ENCODE results near the gene EPAS1.

The EPAS1 gene

DNA sequence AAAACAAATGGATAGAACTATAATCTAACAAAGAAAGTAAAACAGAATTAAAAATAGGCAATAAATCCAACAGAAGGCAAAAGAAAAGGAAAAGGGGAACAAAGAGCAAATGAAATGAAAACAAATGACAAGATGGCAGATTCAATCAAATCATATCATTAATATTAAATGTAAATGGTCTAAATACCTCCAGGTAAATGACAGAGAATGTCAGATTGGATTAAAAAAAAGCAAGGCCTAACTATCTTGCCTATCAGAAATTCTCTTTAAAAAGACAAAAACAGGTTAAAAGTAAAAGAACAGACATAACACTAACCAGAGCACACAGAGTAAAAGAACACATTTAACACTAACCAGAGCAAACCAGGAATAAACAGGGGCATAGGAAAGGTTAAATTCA lies 119.1 kb downstream of the EPAS1 start:
- no peak for DNase-seq (ENCODE audit: low read depth in 1 of 2, low spot score in 1 of 2)
- Histone ChIP-seq H3K4me3 (replicated peaks; ENCODE audit: insufficient read depth, low read length) (no peak overlapping the region), H3K27me3 (ENCODE audit: insufficient read depth, poor library complexity, severe bottlenecking) (no peaks in the 10 kb centered on the region), H3K27ac (replicated peaks) (no peak overlapping the region)
- TF ChIP-seq POLR2AphosphoS5 (IDR thresholded peaks at IDR 0.05; ENCODE audit: low read depth) (no peak), GABPA (IDR thresholded peaks at IDR 0.05; ENCODE audit: low read depth) (no peak), SPI1 (IDR thresholded peaks at IDR 0.05; ENCODE audit: borderline replicate concordance, low read depth) (no peak)
- TF ChIP-seq, protein P1, sequence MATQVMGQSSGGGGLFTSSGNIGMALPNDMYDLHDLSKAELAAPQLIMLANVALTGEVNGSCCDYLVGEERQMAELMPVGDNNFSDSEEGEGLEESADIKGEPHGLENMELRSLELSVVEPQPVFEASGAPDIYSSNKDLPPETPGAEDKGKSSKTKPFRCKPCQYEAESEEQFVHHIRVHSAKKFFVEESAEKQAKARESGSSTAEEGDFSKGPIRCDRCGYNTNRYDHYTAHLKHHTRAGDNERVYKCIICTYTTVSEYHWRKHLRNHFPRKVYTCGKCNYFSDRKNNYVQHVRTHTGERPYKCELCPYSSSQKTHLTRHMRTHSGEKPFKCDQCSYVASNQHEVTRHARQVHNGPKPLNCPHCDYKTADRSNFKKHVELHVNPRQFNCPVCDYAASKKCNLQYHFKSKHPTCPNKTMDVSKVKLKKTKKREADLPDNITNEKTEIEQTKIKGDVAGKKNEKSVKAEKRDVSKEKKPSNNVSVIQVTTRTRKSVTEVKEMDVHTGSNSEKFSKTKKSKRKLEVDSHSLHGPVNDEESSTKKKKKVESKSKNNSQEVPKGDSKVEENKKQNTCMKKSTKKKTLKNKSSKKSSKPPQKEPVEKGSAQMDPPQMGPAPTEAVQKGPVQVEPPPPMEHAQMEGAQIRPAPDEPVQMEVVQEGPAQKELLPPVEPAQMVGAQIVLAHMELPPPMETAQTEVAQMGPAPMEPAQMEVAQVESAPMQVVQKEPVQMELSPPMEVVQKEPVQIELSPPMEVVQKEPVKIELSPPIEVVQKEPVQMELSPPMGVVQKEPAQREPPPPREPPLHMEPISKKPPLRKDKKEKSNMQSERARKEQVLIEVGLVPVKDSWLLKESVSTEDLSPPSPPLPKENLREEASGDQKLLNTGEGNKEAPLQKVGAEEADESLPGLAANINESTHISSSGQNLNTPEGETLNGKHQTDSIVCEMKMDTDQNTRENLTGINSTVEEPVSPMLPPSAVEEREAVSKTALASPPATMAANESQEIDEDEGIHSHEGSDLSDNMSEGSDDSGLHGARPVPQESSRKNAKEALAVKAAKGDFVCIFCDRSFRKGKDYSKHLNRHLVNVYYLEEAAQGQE (IDR thresholded peaks at IDR 0.05; ENCODE audit: insufficient replicate concordance, low read depth): no peak
- TF ChIP-seq, protein P2, sequence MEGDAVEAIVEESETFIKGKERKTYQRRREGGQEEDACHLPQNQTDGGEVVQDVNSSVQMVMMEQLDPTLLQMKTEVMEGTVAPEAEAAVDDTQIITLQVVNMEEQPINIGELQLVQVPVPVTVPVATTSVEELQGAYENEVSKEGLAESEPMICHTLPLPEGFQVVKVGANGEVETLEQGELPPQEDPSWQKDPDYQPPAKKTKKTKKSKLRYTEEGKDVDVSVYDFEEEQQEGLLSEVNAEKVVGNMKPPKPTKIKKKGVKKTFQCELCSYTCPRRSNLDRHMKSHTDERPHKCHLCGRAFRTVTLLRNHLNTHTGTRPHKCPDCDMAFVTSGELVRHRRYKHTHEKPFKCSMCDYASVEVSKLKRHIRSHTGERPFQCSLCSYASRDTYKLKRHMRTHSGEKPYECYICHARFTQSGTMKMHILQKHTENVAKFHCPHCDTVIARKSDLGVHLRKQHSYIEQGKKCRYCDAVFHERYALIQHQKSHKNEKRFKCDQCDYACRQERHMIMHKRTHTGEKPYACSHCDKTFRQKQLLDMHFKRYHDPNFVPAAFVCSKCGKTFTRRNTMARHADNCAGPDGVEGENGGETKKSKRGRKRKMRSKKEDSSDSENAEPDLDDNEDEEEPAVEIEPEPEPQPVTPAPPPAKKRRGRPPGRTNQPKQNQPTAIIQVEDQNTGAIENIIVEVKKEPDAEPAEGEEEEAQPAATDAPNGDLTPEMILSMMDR (IDR thresholded peaks at IDR 0.05; ENCODE audit: insufficient read depth, low read length): no peak

DNA sequence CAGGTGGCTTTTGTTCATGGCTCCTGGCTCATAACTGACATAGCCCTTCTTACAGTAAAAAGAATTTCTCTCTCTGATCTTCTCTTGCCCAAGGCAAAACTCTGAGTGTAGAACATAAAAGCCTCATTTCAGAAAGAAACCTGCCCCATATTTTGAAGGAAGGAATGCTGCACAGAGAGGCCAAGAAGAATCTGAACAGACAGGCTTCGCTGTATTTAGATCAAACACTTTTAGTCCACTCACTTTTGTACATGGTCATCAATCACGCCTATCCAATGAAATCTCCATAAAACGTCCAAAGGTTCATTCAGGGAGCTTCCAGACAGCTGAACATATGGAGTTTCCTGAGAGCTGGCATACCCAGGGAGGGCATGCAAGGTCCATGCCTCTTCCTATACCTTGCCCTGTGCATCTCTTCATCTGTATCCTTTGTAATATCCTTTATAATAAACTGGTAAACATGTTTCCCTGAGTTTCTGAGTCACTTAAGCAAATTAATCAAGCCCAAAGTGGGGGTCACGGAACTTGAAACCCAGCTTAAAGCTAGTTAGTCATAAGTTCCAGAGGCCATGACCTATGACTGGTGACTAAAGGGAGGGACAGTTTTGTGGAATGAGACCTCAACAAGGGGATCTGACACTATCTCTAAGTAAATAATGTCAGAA lies 119.7 kb downstream of the EPAS1 start:
- TF ChIP-seq SPI1 (IDR thresholded peaks at IDR 0.05; ENCODE audit: borderline replicate concordance, low read depth): no peak
- TF ChIP-seq, protein P2 (IDR thresholded peaks at IDR 0.05; ENCODE audit: insufficient read depth, low read length): no peak
- TF ChIP-seq POLR2AphosphoS5 (IDR thresholded peaks at IDR 0.05; ENCODE audit: low read depth): no peak
- no peak for TF ChIP-seq GABPA (IDR thresholded peaks at IDR 0.05; ENCODE audit: low read depth)
- TF ChIP-seq, protein P1 (IDR thresholded peaks at IDR 0.05; ENCODE audit: insufficient replicate concordance, low read depth): no peak
- no peak for DNase-seq (ENCODE audit: low read depth in 1 of 2, low spot score in 1 of 2)
- H3K27ac ChIP-seq (replicated peaks): no peak overlapping the region
- H3K4me3 ChIP-seq (replicated peaks; ENCODE audit: insufficient read depth, low read length): no peak overlapping the region
- H3K27me3 ChIP-seq (ENCODE audit: insufficient read depth, poor library complexity, severe bottlenecking): no peaks in the 10 kb centered on the region

DNA sequence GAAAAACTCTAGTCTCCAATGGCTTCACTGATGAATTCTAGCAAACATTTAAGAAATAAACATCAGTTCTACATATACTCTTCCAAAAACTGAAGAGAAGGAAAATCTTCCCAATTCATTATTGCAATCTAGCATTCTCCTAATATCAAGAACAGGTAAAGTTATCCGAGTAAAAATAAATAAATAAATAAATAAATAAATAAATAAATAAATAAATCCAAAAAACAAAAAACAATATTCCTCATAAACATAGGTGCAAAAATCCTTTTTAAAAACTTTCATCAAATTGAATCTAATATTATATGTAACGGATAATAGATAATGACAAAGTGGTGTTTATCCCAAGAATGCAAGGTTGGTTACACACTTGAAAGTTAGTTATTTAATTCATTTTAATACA lies 123.7 kb downstream of the EPAS1 start:
- H3K4me3 ChIP-seq (replicated peaks; ENCODE audit: insufficient read depth, low read length): no peak overlapping the region
- H3K27me3 ChIP-seq (ENCODE audit: insufficient read depth, poor library complexity, severe bottlenecking): no peaks in the 10 kb centered on the region
- TF ChIP-seq, protein P1 (IDR thresholded peaks at IDR 0.05; ENCODE audit: insufficient replicate concordance, low read depth): no peak
- TF ChIP-seq SPI1 (IDR thresholded peaks at IDR 0.05; ENCODE audit: borderline replicate concordance, low read depth) (no peak), GABPA (IDR thresholded peaks at IDR 0.05; ENCODE audit: low read depth) (no peak), POLR2AphosphoS5 (IDR thresholded peaks at IDR 0.05; ENCODE audit: low read depth) (no peak)
- TF ChIP-seq, protein P2 (IDR thresholded peaks at IDR 0.05; ENCODE audit: insufficient read depth, low read length): no peak
- DNase-seq (ENCODE audit: low read depth in 1 of 2, low spot score in 1 of 2): no peak
- no peak overlapping the region for H3K27ac ChIP-seq (replicated peaks)

Data from HL-60 (cell line).